Panc1 (cell line): ENCODE data around the gene MEGF8.

ENCODE experiments used
- POLR2AphosphoS5 ChIP-seq: IDR thresholded peaks from 2 replicates; pipeline ENCODE4 v1.6.1; 2012; ENCODE audit warnings: mild to moderate bottlenecking, low read depth, low read length, moderate library complexity
- TCF7L2 ChIP-seq: IDR thresholded peaks from 2 replicates; pipeline ENCODE4 v1.6.1; 2011; ENCODE audit warnings: mild to moderate bottlenecking, low read depth, low read length, inconsistent platforms
- TF ChIP-seq, protein P1 (sequence below), 2 experiments: IDR thresholded peaks; 2 replicates each; pipeline ENCODE4 v1.6.1; 2011 to 2012; ENCODE audit warnings: low read depth in 2 of 2, control low read depth in 1 of 2, low read length in 1 of 2, mild to moderate bottlenecking in 1 of 2, moderate library complexity in 1 of 2; ENCODE audit not compliant: insufficient read depth in 1 of 2
- TF ChIP-seq, protein P2 (sequence below): fragments of 450-650 bp; IDR thresholded peaks from 2 replicates; pipeline ENCODE4 v1.5.1; 2017; ENCODE audit warnings: mild to moderate bottlenecking

DNA sequence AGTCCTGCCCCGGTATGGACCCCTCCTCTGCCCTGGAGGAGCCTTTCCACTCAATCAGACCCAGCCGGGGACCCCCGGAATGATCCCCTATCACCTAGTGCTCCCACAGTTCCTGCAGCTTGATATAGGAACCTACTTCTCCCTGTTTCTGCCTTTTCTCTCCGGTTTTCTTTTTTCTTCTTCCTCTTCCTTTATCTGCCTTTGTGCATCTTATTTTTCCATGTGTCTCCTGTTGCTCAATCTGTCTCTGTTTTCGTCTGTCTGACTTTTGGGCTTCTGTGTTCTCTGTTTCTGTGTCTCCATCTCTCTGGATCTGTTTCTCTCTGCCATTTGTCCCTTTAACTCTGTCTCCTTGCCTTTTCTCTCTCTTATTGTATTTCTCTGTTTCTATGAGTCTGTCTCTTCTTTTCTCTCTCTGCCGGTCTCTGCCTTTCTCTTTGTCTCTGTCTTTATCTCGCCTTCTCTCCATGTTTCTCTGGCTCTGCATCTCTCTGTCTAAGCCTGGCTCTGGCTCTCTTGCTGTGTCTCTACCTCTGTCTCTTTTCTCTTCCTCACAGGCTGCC lies 10.0 kb downstream of the MEGF8 start:
- TF ChIP-seq POLR2AphosphoS5: no peak
- TF ChIP-seq, protein P1, sequence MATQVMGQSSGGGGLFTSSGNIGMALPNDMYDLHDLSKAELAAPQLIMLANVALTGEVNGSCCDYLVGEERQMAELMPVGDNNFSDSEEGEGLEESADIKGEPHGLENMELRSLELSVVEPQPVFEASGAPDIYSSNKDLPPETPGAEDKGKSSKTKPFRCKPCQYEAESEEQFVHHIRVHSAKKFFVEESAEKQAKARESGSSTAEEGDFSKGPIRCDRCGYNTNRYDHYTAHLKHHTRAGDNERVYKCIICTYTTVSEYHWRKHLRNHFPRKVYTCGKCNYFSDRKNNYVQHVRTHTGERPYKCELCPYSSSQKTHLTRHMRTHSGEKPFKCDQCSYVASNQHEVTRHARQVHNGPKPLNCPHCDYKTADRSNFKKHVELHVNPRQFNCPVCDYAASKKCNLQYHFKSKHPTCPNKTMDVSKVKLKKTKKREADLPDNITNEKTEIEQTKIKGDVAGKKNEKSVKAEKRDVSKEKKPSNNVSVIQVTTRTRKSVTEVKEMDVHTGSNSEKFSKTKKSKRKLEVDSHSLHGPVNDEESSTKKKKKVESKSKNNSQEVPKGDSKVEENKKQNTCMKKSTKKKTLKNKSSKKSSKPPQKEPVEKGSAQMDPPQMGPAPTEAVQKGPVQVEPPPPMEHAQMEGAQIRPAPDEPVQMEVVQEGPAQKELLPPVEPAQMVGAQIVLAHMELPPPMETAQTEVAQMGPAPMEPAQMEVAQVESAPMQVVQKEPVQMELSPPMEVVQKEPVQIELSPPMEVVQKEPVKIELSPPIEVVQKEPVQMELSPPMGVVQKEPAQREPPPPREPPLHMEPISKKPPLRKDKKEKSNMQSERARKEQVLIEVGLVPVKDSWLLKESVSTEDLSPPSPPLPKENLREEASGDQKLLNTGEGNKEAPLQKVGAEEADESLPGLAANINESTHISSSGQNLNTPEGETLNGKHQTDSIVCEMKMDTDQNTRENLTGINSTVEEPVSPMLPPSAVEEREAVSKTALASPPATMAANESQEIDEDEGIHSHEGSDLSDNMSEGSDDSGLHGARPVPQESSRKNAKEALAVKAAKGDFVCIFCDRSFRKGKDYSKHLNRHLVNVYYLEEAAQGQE (IDR thresholded peaks at IDR 0.05; ENCODE audit: insufficient read depth in 1 of 2, low read depth in 2 of 2, low read length in 1 of 2): no peak
- TF ChIP-seq, protein P2, sequence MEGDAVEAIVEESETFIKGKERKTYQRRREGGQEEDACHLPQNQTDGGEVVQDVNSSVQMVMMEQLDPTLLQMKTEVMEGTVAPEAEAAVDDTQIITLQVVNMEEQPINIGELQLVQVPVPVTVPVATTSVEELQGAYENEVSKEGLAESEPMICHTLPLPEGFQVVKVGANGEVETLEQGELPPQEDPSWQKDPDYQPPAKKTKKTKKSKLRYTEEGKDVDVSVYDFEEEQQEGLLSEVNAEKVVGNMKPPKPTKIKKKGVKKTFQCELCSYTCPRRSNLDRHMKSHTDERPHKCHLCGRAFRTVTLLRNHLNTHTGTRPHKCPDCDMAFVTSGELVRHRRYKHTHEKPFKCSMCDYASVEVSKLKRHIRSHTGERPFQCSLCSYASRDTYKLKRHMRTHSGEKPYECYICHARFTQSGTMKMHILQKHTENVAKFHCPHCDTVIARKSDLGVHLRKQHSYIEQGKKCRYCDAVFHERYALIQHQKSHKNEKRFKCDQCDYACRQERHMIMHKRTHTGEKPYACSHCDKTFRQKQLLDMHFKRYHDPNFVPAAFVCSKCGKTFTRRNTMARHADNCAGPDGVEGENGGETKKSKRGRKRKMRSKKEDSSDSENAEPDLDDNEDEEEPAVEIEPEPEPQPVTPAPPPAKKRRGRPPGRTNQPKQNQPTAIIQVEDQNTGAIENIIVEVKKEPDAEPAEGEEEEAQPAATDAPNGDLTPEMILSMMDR: no peak
- TF ChIP-seq TCF7L2: no peak
